ENCODE measurements around the gene FOXJ3. TPM values are rescaled to one million over a fixed set of nuclear protein-coding genes. Genes with fewer than 3 reads are reported as not detected.

FOXJ3 gene
- total and polyA plus RNA-seq, 4 donors: 5.3 to 16.8 (median 12.4) TPM

- TF ChIP-seq NR2F2 (IDR thresholded peaks at IDR 0.05) (no peak), FOXA1 (IDR thresholded peaks at IDR 0.05) (no peak), HNF4G (IDR thresholded peaks at IDR 0.05) (no peak), TAF1 (conservative IDR thresholded peaks at IDR 0.05) (no peak), MAX (IDR thresholded peaks at IDR 0.05) (no peak), EGR1 (IDR thresholded peaks at IDR 0.05; ENCODE audit: low read depth in 2 of 2) (no peak), FOXA2 (IDR thresholded peaks at IDR 0.05) (no peak), JUND (IDR thresholded peaks at IDR 0.05) (no peak), RAD21 (IDR thresholded peaks at IDR 0.05) (no peak), ZBTB33 (IDR thresholded peaks at IDR 0.05) (no peak), HNF4A (conservative IDR thresholded peaks at IDR 0.05) (no peak), CTCF (IDR thresholded peaks at IDR 0.05; ENCODE audit: low read depth, low read length, missing input control) (no peak), SP1 (IDR thresholded peaks at IDR 0.05) (no peak), ATF3 (IDR thresholded peaks at IDR 0.05) (no peak)
- no peak for DNase-seq (ENCODE audit: low spot score)
These were observed 56.0 kb downstream of the FOXJ3 start for GRCh38 chr1:42279055-42279454.

GRCh38 chr1:42272920-42273319, 62.1 kb downstream of the FOXJ3 start:
- H3K9me3 ChIP-seq (ENCODE audit: control insufficient read depth in 4 of 4, low read length in 3 of 4): no peaks in the 10 kb centered on the region
- peaks cover 0 to 10% (median 2%) of the 10 kb centered on the region in 4 donors for H3K36me3 ChIP-seq (ENCODE audit: control insufficient read depth in 4 of 4, insufficient read depth in 3 of 4, low read depth in 1 of 4, low read length in 3 of 4)
- 92% methylated on average over 1 of the region's 1 CpG for WGBS
- no peaks in the 10 kb centered on the region for H3K27me3 ChIP-seq (ENCODE audit: control insufficient read depth in 4 of 4, insufficient read depth in 4 of 4, low read length in 3 of 4)
- H3K27ac ChIP-seq (ENCODE audit: low read depth in 1 of 2, low read length in 2 of 2): no peak overlapping the region
- TF ChIP-seq ATF3 (IDR thresholded peaks at IDR 0.05) (no peak), MAX (IDR thresholded peaks at IDR 0.05) (no peak), SP1 (IDR thresholded peaks at IDR 0.05) (no peak), RXRA (IDR thresholded peaks at IDR 0.05) (no peak), ZBTB33 (IDR thresholded peaks at IDR 0.05) (no peak), GABPA (IDR thresholded peaks at IDR 0.05 in 1 of 2, conservative IDR thresholded peaks at IDR 0.05 in 1 of 2) (no peak), RAD21 (IDR thresholded peaks at IDR 0.05) (no peak), FOXA1 (IDR thresholded peaks at IDR 0.05) (no peak), JUND (IDR thresholded peaks at IDR 0.05) (no peak), HNF4A (conservative IDR thresholded peaks at IDR 0.05) (no peak), FOXA2 (IDR thresholded peaks at IDR 0.05) (no peak), YY1 (IDR thresholded peaks at IDR 0.05) (no peak), REST (IDR thresholded peaks at IDR 0.05) (no peak), NR2F2 (IDR thresholded peaks at IDR 0.05) (no peak), TAF1 (conservative IDR thresholded peaks at IDR 0.05) (no peak), CTCF (IDR thresholded peaks at IDR 0.05; ENCODE audit: low read depth, low read length, missing input control) (no peak)
- no peak overlapping the region for H3K4me3 ChIP-seq (ENCODE audit: low read depth in 1 of 3, low read length in 3 of 3)
- DNase-seq (ENCODE audit: low spot score): no peak
- no peak overlapping the region for H3K9ac ChIP-seq (ENCODE audit: low read depth in 1 of 2, low read length in 2 of 2)
- peaks cover 0 to 1% (median 0%) of the 10 kb centered on the region in 4 donors for H3K4me1 ChIP-seq (ENCODE audit: control insufficient read depth in 4 of 4, insufficient read depth in 4 of 4, low read length in 3 of 4)

More at GRCh38 chr1:42279055-42279454, 56.0 kb downstream of the FOXJ3 start:
- no peak overlapping the region for H3K27ac ChIP-seq (ENCODE audit: low read depth in 1 of 2, low read length in 2 of 2)
- peaks cover 0 to 7% (median 2%) of the 10 kb centered on the region in 4 donors for H3K36me3 ChIP-seq (ENCODE audit: control insufficient read depth in 4 of 4, insufficient read depth in 3 of 4, low read depth in 1 of 4, low read length in 3 of 4)
- H3K9ac ChIP-seq (ENCODE audit: low read depth in 1 of 2, low read length in 2 of 2): no peak overlapping the region
- no peaks in the 10 kb centered on the region for H3K27me3 ChIP-seq (ENCODE audit: control insufficient read depth in 4 of 4, insufficient read depth in 4 of 4, low read length in 3 of 4)
- peaks cover 0 to 1% (median 0%) of the 10 kb centered on the region in 4 donors for H3K4me1 ChIP-seq (ENCODE audit: control insufficient read depth in 4 of 4, insufficient read depth in 4 of 4, low read length in 3 of 4)
- H3K4me3 ChIP-seq (ENCODE audit: low read depth in 1 of 3, low read length in 3 of 3): no peak overlapping the region
- 88% methylated on average over 2 of the region's 2 CpGs for WGBS
- H3K9me3 ChIP-seq (ENCODE audit: control insufficient read depth in 4 of 4, low read length in 3 of 4): no peaks in the 10 kb centered on the region
